RPMI7951 (cell line): Measurements from ENCODE around the gene CHRNA3. TPM values are rescaled to one million over a fixed set of nuclear protein-coding genes. Genes with fewer than 3 reads are reported as not detected.
"Not testable (repeated sequence)": the region's sequence is repeated elsewhere in the genome, so short reads cannot be mapped to it uniquely, and the experiment has no call there.

Experiments used
- DNase-seq: peaks from one replicate; pipeline ENCODE4 v3.0.0-alpha.2; 2012; ENCODE audit warnings: low read depth
- total RNA-seq: library from RNA; depleted of rRNA; stranded (reverse); fragments of >200 nt; shearing (Covaris generic); gene quantifications from 2 replicates; pipeline ENCODE4 v1.2.3, GENCODE V29; 2014

Gene CHRNA3
- total RNA-seq, 1 experiment from 2014 or later: not detected

DNA sequence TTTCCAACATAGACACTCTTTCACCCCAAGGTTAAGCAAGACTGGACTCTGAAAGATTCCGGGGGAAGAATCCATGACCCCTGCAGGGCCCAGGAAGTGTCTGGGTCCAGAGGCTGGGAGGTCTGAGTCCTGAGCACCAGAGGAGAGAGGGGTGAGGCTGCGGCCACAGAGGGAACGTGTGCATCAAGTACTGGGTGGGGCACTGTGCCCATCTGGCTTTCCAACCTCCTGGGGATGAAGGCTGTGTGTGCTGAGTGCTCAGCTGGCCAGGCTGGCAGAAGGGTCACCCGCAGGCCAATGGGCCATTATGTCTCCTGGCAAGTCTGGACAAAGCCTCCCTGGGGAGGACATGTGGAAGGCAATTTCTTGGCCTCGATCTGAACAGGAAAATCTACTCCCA lies 3.3 kb downstream of the CHRNA3 start:
- no peak for DNase-seq

DNA sequence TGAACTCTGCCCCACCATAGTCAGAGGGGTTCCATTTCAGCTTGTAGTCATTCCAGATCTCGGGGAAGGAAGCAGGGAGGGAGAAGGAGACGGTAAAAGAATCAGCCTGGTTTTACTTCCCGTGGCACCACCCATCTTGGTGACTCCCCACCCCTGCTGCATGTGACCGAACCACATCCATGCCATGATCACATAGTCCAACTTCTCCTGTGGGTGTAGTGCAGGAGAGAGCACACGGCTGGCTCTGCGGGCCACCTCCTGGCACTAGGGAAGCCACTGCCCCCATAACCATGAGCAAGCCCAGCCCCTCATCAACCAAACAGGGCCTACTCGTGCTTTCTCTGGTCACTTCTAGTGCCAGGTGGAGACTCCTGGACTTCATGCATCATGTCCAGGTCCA lies 3.7 kb downstream of the CHRNA3 start:
- DNase-seq: no peak

DNA sequence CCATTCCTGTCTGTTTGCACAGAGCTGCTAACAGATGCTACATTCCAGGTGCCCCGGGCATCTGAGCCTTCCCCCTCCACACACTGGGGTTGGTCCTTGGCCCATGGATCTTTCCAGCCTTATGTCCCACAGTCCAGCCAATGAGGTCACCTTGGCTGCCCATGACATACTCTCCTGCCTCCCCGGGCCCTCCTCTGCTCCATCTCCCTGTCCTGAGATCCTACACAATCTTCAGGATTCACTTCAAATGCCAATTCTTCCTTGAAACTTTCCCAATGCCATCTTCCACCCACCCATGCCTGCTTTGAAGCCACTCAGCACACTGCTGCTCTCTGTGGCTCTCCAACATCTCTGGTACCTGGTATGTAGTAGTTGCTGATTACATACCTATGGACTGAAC lies 4.3 kb downstream of the CHRNA3 start:
- no peak for DNase-seq

DNA sequence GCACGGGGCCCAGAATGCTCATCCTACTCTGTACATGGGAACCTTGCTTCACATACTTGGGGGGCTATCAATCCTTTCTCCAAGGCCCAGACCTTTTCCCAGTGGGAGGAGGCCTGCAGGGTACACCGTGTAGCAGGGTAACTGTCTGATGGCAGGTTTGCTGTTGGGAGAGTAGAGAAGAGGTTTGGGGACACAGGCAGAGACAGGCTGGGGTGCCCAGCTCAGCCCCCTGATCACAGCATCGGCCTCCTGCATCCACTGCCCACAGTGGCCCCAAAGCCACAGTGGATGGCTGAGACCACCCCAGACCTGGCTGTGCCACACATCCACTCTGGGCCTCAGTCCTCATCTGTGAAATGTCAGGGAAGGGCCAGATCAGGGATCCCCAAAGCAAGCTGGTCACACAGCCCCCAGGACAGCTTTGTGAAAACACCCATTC lies 5.6 kb downstream of the CHRNA3 start:
- DNase-seq: no peak

DNA sequence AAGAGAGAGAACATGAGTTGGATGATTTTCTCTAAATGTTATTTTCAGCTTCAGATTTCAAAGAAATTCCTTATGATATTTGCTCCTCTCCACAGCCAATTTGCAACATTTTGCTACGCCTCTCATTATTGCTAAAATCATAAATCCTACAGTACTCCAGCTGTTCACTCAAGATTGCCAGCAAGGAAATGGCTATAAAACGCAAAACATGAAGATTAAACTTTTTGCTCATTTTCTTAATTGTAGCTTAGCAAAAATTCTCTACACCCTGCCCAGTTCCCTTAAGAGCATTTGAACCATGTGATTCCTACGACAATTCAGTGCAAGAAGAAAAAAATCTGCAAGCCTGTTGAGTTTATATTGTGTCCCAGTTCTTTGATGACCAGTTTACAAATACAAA lies 6.8 kb downstream of the CHRNA3 start:
- DNase-seq: no peak

DNA sequence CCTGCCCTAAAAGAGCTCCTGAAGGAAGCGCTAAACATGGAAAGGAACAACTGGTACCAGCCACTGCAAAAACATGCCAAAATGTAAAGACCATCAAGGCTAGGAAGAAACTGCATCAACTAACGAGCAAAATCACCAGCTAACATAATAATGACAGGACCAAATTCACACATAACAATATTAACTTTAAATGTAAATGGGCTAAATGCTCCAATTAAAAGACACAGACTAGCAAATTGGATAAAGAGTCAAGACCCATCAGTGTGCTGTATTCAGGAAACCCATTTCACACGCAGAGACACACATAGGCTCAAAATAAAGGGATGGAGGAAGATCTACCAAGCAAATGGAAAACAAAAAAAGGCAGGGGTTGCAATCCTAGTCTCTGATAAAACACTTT lies 11.2 kb downstream of the CHRNA3 start:
- not testable (repeated sequence) for DNase-seq

DNA sequence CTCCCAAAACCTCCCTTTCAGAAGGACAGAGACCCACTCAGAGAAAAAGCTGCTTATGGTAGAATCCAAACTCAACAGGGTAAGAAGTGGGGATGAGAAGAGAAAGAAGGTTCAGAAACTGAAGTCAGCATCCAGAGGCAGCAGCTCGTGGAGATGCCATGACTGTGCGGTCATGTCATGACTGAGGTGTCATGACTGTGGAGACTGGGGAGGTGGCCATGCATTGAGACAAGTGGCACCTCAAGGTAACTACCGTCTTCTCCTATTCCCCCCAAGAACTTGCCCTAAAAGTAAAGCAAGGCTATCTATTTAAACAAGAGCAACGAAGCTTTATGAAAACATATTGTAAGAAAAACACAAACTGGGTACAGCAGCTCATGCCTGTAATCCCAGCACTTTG lies 15.1 kb downstream of the CHRNA3 start:
- no peak for DNase-seq

DNA sequence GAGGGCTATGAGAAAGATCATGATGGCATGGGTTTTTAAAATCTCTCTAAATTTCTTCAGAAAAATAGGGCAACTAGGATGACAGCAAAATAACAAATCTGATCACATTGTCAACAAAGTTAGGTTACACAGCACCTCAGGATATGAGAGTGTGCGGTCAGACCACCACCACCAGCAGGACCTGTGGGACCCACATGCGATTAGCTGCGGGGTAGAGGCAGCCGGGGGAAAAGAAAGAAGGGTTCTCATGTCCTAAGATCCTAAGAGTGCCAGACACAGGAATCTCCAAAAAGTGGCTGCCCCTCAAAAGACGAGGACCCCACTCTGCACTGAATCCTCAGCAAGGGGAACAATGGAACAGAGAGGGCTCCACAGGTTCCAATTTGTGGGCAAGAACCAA lies 15.6 kb downstream of the CHRNA3 start:
- no peak for DNase-seq

DNA sequence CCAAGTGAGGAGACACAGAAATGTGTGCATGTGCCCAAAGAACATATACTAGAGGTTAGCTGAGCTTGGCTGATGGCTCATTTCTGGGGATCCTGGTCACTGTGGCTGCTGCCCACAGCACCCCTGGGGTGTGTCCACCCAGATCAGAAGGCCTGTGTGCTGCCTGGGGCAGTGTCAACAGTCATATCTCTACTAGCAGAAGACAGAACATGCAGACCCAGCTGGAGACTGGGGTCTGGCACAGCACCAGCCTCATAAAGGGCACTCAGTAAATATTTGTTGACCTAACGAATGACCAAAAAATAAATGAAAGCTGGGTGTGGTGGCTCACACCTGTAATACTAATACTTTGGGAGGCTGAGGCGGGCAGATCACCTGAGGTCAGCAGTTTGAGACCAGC lies 16.4 kb downstream of the CHRNA3 start:
- no peak for DNase-seq

DNA sequence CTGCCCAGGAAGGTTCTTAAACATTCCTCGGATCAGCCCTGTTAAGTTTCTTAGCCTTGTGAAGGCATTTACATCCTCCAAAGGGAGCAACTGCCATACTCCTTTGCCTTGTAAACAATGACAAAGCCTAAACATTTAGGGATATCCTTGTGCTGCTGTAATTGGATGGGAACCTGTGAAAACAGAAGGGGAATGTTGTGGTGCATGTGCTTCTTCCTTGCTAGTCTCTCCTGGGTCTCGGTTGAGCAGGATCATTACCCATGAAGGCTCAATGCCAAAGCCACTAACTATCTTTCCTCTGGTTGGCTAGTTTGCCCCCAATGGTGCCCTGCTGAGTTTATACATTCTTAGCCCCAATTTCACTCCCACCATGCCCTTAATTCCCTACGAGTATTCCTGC lies 17.3 kb downstream of the CHRNA3 start:
- DNase-seq: no peak

DNA sequence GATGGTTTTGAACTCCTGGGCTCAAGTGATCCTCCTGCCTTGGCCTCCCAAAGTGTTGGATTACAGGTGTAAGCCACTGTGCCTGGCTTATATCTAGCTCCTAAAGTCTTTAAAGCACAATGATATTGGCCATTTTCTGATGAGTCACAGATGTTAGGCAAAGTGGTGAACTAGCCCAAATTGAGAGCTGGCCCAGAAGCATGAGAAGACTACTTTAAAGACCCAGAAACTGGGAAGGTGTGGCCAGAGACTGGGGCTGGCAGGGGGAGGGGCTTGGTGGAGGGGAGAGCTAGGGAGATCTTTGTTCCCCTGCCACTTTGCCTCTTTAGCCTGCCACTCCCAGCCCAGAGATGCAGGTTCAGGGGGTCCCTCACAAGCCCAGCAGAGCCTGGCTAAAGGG lies 21.6 kb downstream of the CHRNA3 start:
- DNase-seq: no peak

DNA sequence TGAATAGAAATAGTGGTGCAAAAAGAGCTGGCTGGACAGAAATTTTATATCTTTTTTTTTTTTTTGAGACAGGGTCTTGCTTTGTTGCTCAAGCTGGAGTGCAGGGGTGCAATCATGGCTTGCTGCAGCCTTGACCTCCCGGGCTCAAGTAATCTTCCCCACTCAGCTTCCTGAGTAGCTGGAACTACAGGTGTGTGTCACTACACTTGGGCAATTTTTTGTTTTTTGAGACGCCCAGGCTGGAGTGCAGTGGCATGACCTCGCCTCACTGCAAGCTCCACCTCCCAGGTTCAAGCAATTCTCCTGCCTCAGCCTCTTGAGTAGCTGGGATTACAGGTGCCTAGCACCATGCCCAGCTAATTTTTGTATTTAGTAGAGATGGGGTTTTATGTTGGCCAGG lies 22.4 kb downstream of the CHRNA3 start:
- no peak for DNase-seq

DNA sequence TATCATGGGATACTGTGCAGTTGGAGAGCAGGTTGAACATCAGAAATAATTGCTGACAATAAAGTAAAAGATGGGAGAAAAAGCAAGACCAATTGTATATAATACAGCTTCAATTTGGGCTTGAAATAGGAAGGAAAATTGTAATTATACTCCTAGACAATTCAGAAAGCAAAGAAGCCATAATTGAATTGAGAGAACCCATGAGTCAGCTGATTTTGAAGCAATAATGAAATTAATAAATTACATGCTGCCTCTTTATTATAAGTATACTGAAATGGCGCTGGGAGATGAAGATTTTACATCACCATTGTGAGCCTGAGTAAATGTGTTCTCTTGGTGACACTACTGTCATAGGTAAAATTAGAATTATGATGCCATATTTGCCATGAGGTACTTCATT lies 23.2 kb downstream of the CHRNA3 start:
- no peak for DNase-seq

DNA sequence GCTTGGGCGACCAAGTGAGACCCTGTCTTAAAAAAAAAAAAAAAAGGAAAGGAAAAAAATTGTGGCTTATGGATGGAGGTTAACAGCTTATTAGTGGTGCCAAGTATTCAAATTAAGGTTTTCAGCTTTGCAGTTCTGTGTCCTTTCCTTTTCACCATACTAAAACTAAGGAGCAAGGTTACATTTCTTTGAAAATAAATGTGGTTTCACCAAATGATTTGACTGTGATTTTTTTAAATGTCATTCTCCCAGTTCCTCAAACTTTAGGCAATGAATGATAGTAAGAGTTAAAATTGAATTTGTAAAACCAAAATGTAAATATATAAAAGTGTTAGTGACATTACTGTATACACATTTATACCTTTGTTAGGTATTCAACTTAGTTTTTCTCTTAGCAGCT lies 45.9 kb downstream of the CHRNA3 start:
- DNase-seq: no peak

DNA sequence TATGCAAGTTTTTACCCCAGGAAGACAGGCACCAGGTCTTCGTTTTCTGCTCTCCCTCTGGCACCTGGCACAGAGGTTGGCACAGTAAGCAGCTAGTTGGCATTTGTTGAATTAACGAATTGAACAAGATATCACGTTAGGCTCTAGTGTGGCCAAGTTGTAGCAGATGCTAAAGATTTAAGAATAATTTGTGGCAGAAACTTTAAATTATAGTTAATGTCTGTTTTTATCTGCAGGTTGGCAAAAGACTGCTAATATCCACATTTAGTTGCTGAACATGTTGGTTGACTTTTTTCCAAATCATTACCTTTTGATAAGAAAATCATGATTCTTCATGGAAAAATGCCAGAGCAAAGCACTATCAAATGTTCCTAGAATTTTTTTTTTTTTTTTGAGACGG lies 47.4 kb downstream of the CHRNA3 start:
- no peak for DNase-seq

DNA sequence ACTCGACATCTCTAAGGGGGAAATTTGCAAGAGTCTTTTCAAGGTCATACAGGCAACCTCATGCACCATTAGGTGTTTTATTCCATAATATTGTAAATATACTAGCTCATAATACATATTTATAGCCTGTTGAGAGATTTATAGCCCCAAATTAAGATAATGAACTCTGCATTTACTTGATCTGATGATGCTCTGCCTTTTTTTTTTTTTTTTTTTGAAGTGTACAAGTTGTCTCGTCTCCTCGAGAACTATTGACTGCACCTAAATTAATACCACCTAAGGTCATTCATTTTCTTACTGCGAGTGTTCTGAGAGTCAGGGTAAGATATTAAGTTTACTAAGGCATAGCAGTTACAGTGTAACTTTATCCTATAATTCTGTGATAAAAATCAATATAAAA lies 49.4 kb downstream of the CHRNA3 start:
- DNase-seq: no peak

DNA sequence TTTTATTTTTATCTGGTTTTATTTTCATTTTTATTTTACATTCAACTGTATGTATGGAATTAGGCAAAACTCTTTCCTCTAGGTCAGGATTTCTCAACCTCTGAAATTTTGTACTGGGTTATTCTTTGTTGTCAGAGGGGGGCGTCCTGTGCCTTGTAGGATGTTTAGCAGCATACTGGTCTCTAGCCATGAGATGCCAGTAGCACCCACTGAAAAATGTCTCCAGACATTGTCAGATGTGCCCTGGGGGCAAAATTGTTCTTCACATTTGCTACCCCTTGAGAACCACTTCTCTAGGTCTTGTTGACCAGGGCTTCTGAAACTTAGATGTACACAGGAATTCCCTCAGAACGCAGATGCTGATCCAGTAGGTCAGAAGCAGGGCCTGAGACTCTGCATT lies 50.1 kb downstream of the CHRNA3 start:
- peak; percentile 21 for DNase-seq

DNA sequence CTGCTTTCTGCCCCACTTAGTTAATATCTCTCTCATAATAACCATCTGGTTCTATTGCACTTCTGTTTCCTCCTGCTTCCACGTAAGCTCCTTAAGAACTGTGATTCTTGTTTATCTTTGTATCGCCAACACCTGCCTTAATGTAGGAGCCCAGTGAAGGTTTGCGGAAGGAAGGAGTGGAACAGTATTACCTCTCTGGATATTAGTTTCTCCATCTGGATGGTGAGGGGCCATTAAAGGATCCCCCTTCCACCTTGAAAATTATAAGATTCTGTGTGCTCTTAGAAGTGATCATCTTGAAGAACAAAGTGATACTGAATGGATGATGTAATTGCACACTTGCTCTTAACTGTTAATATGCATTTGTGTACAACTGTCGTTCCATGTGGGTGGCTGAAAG lies 53.3 kb downstream of the CHRNA3 start:
- no peak for DNase-seq

DNA sequence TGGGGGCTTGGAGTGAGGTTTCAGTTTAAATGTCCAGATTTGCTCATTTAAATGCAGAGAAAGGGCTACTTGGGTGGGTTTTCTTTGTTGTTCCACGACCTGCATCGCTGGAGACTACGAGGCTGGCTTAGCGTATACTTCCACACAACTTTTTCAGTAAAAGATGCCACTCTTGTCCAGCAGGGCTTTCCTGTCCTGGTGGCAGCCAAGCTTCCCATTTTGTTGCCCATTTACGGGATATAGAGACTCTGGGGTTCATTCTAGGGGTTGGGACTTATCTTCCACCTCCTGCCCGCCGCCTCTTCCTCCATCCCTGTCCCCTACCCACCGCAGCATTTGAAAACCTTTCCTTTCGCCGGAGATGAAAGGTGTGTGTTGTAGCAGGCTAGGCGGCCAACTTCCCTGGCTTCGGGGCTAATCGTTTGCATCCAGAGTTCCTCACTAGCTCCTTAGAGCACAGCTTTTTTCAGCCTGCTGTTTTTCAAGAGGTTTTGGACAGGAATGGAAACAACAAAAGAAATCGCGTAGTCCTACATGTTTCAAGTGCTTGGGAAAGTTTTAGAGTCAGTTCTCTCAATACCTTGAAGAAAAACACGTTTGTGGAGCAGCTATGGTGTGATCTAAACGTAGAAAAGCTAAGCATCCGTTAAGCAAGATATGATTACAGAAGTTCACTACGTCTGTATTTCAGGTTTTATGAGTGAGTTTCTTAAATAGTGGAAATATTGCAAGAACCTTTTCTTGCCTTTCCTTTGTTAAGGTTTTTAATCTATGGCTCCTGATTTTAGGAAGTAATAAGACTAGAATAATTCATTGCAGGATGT lies 54.6 kb downstream of the CHRNA3 start:
- peak; percentile 47 for DNase-seq

DNA sequence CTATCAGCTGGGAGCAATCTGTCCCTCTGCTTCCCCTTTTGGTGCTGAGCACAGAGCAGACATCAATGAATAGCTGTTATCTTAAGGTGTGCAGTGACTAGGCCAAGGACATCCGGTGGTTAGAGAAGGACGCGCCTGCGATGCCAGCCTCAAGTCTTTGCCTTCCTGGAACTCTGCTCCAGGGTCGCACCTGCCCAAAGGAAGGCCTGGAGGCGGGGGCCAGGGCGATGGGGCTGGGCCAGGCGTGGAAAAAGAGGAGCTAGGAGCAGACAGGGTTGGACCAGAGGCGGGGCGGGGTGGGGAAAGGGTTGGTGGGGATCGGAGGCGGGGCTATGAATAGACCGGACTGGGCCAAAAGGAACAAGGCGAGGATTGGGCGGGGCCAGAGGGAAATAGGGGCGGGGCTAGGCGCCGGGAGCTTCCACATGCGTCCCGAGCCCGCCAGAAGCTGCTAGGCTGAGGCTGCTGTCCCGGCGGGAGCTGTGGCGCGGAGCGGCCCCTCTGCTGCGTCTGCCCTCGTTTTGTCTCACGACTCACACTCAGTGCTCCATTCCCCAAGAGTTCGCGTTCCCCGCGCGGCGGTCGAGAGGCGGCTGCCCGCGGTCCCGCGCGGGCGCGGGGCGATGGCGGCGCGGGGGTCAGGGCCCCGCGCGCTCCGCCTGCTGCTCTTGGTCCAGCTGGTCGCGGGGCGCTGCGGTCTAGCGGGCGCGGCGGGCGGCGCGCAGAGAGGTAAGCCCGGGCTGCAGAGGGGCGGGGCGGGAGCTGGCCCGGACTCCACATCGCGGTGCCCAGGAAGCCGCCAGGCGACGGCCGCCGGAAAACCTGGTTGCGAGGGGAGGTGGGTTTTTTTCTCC lies 55.5 kb downstream of the CHRNA3 start, which contains the start of gene CHRNA5:
Gene CHRNA5 (plus strand): TSS at position 424 of the 854 bp plus-strand sequence. CDS start 200 bp downstream, at position 624.
- DNase-seq: peak; percentile 89

DNA sequence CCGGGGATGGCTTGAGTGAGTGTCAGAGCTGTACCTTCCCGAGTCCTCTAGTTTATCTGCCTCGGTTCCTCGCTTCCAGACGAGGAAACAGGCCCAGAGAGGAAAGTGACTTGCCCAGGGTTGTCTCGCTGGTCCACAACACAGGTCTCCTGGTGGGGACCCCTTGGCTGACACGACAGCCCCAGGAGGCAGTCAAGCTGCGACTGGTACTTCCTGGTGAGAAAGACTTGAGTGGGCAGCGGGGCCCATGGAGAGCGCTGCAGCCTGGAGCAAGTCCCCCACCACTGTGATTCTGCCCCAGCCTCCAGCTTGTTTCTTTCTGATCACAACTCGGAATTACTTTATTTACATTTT lies 56.1 kb downstream of the CHRNA3 start:
- no peak for DNase-seq

DNA sequence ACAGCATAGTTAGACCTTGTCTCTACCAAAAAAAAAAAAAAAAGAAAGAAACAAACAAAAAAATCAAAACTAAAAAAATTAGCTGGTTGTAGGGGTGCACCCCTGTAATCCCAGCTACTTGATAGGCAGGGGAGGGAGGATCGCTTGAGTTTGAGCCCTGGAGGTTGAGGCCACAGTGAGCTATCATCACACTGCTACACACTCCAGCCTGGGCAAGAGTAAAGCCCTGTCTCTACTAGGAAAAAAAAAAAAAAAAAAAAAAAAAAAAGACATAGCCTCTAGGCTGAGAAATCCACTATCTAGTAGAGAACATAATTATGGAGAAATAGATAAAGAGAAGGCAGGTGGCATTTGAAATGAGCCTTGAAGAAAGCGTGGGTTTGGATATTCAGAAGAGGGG lies 57.7 kb downstream of the CHRNA3 start:
- no peak for DNase-seq

DNA sequence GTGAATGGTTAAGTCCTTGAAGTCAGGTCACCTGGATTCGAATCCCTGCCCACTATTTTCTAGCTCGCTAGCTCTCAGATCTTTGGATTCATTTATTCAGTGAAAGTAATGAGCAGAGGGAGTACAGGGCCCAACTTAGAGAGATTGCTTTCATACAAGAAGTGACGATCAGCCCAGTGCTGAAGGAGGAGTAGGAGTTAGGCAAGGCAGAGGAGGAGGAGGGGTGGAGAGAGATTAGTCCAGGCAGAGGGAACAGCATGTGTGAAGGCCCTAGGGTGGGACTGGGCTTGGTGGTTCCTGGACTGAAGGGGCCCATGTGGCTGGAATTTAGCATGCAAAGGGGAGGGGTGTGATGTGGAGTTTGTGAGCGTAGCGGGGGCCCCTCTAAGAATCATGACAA lies 59.3 kb downstream of the CHRNA3 start:
- no peak for DNase-seq
